Embryonic facial prominence (tissue), 1 donor: ENCODE data around the gene SGK2.
"Not testable (repeated sequence)": the region's sequence is repeated elsewhere in the genome, so short reads cannot be mapped to it uniquely, and the experiment has no call there.

Experiments used
- DNase-seq: peaks from one replicate; pipeline ENCODE4 v3.0.0-alpha.2; 2016; ENCODE audit errors: extremely low spot score

SGK2 gene

GRCh38 chr20:43563991-43564390 lies 5.2 kb downstream of the SGK2 start:
- no peak for DNase-seq

GRCh38 chr20:43564455-43564854 lies 5.6 kb downstream of the SGK2 start:
- DNase-seq = no peak

DNA sequence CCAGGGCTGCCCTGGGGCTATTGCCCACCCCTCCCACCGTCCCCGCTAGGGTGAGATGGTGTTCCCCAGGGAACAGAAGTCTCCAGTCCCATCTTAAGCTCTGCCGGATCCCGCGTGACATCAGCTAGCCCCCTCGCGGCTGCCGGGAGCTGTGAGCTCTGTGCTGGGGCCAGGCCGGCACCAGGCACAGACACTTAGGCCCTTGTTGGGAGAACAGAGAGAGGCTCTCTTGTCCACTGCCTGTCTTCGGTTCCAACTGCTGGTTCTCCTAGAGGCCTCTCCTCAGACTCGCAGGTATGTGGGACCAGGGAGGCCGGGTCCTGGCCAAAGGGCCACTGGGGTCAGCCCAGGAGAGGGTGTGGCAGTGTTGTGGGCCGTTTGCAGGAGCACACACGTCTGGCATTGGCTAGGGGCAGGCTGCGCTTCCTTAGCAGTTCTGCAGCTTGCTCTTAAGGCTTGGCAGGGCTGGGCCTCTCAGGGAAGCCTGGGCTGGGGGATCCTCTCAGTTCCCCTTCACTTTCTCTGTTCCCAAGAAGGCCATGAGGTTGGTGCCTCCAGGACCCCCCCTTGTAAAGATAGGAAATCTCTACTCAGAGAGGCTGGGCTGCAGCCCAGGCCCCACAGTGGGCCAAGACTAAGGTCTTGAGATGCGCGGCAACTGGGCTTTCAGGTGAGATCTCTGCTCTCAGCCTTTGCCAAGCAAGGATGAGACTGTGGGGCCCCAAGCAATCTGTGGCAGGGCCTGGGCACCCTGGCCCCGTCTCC lies 6.3 kb downstream of the SGK2 start:
- DNase-seq = no peak

DNA sequence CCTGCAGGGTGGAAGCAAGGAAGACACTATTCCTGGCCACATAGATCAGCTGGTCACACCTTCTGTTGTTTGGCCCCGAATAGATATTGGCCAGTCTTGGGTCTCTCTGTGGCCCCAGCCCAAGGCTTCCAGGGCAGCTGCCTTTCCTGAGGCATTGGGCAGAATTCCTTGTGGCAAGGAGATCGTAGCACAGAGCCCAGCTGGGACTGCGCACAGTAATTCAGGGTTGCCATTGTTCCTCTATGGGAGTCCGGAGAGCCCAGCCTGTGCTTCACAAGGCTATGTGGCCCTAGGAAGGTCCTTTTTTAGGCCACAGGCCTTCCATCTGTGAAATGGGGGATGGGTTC lies 6.9 kb downstream of the SGK2 start:
- DNase-seq = no peak

- no peak for DNase-seq
Measured at GRCh38 chr20:43567477-43567876, 8.7 kb downstream of the SGK2 start.

- DNase-seq = no peak
Measured at GRCh38 chr20:43568706-43569105, 9.9 kb downstream of the SGK2 start.

DNA sequence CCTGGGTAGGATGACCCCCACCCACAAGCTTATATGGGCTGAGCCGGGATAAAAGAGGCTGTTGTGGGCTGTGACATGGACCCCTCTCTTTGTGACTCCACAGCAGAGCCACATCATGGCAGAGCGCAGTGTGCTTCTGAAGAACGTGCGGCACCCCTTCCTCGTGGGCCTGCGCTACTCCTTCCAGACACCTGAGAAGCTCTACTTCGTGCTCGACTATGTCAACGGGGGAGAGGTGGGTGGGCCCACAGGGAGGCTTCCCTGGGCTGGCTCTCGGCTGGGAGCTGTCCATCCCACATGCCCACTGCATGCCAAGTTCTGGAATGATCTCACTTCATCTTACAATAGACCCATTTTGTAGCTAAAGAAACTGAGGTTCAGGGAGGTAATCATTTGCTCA lies 10.5 kb downstream of the SGK2 start:
- DNase-seq = no peak

- DNase-seq = no peak
Measured at GRCh38 chr20:43570496-43570895, 11.7 kb downstream of the SGK2 start.

GRCh38 chr20:43571310-43571709 lies 12.5 kb downstream of the SGK2 start:
- no peak for DNase-seq

DNA sequence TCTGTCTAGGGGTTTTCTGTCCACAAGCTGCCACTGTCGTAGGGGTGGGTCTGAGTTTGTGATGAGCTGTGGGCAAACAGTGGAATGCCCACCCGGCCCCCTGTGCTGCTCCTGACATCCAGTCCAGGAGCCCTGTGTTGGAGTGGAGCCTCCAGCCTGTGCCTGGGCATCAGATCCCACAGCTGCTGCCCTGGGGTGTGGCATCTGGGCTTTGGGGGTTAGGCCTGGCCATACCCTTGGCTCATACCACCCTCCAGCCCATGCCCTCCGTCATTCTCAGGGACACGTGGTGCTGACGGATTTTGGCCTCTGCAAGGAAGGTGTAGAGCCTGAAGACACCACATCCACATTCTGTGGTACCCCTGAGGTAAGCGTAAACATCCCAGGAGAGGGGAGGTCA lies 12.9 kb downstream of the SGK2 start:
- DNase-seq = no peak

GRCh38 chr20:43572891-43573290 lies 14.1 kb downstream of the SGK2 start:
- no peak for DNase-seq

DNA sequence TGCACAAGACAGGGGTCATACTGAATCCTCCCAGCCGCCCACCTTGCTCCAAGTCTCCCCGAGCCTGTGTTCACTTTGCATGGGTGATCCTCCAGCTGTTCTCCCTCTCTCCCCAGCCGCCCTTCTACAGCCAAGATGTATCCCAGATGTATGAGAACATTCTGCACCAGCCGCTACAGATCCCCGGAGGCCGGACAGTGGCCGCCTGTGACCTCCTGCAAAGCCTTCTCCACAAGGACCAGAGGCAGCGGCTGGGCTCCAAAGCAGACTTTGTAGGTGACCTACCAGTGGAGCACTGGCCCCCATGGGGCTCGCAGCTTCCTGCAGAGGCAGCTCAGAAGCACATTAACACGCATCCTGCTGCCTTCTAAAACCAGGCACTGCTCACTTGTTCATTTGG lies 17.3 kb downstream of the SGK2 start:
- DNase-seq = no peak

DNA sequence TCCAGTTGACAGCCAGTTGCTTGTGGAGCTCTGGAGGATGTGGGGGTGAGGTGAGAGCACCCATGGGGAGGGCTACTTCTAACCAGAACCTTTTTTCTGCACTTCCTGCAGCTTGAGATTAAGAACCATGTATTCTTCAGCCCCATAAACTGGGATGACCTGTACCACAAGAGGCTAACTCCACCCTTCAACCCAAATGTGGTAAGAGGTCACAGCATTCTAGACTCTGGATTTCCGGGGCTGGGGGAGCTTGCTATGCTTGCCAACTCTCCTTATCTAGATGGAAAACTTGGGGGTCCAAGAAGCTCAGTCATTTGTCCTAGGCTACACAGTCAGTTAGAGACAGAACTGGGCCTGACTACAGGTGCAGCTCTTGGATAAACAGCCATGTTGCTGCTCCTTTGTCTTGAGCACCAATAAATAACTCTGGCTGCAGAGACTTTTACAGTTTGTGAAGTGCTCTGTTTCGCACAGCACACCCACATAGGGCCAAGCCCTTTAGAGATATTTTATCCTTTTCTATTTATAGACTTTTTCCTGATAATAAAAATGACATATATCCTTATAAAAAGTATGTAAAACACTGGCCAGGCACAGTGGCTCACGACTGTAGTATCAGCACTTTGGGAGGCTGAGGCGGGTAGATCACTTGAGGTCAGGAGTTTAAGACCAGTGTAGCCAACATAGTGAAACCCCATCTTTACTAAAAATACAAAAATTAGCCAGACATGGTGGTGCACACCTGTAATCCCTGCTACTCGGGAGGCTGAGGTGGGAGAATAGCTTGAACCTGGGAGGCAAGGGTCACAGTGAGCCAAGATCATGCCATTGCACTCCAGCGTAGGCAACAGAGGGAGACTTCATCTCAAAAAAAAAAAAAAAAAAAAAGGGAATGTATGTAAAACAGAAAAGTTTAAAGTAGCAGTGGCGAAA lies 21.3 kb downstream of the SGK2 start:
- DNase-seq = no peak

- DNase-seq = no peak
Measured at GRCh38 chr20:43583133-43583864, 24.5 kb downstream of the SGK2 start.

DNA sequence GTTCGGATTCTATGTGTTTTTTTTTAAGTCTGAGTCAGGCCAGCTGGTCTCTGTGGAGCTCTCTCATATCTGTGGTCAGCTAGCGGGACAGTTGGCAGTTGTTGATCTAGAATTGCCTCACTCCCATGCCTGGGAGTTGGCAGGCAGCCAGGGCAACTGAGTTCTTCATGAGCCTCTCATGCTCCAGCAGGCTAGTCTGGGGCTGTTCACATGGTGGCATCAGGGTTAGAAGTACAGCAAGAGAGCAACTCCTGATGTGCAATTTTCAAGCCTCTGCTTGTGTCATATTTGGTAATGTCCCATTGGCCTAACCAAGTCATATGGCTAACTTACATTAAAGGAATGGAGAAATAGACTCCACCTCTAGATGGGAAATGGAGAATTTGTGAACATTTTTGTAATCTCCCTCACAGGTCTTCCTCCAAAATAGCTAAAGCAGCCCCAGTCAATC lies 25.2 kb downstream of the SGK2 start:
- DNase-seq = no peak

DNA sequence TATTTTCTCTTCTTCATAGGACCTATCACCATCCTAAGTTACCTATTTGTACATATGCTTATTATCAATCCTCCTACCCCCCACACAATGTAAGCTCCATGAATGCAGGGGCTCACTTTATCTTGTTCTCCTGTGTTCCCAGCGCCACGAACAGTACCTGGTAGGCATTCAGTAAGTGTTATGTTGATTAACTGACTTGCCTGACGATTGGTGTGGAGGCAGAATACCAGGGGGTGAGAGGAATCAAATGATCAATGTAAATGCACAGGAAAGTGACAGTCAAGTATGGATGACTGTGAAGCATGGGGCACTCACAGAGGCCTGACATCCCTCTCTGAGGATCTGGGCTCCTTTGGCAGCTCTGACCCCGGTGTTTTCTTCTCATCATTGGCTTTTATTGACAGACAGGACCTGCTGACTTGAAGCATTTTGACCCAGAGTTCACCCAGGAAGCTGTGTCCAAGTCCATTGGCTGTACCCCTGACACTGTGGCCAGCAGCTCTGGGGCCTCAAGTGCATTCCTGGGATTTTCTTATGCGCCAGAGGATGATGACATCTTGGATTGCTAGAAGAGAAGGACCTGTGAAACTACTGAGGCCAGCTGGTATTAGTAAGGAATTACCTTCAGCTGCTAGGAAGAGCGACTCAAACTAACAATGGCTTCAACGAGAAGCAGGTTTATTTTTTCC lies 25.8 kb downstream of the SGK2 start:
- DNase-seq = no peak

- DNase-seq = no peak
Measured at GRCh38 chr20:43586641-43587040, 27.8 kb downstream of the SGK2 start.

DNA sequence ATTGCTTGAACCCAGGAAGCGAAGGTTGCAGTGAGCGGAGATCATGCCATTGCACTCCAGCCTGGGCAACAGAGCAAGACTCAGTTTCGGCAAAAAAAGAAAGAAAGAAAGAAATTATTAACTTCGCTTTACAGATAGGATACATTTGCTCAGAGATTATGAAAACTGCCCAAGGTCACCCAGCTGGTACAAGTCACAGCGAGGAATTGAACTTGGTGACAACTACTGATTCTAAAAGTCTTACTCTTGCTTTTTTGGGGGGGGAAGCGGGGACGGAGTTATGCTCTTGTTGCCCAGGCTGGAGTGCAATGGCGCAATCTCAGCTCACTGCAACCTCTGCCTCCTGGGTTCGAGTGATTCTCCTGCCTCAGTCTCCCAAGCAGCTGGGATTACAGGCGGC lies 29.7 kb downstream of the SGK2 start:
- not testable (repeated sequence) for DNase-seq

DNA sequence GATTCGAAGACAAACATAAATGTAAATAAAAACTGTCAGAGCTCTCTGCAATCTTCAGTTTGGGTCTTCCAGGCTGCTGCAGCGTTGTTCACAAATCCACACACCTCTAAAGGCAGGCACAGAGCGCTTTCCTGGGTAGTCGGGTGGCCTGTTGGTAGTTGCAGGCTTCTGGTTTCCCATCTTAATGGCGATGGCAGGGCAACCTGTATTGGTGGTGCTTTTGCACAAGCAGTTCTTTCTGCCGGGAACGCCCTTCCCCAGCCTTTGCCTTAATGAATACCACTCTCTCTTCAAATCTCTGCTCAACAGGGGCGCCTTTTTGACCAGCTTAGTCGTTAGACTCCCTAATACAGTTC lies 31.2 kb downstream of the SGK2 start:
- DNase-seq = no peak

- peak; percentile 83 for DNase-seq
Measured at GRCh38 chr20:43590392-43591303, 31.8 kb downstream of the SGK2 start, which contains the start of gene IFT52. TSS of gene IFT52 (plus strand) at chr20:43590937. CDS start at chr20:43594699, 3,762 bp downstream.

GRCh38 chr20:43601960-43602359 lies 43.1 kb downstream of the SGK2 start:
- not testable (repeated sequence) for DNase-seq
